Tibial nerve (tissue), 4 donors: ENCODE measurements around the gene GLB1L2.

ENCODE experiments used
- CTCF ChIP-seq, 5 experiments: fragments of 200-600 bp in 3 of 5; fragments of 450-650 bp in 2 of 5; sonication (generic) in 3 of 5; IDR thresholded peaks; one replicate each; pipeline ENCODE4 v1.5.1; 2016 to 2019; ENCODE audit warnings: antibody characterized with exemption in 5 of 5, mild to moderate bottlenecking in 3 of 5, moderate library complexity in 2 of 5
- EP300 ChIP-seq, 2 donors: sonication (generic); formaldehyde crosslinking; IDR thresholded peaks; one replicate each; pipeline ENCODE4 v1.6.1; 2017; ENCODE audit warnings: antibody characterized with exemption in 2 of 2, mild to moderate bottlenecking in 1 of 2
- POLR2A ChIP-seq, 2 donors: fragments of 450-650 bp; IDR thresholded peaks; one replicate each; pipeline ENCODE4 v1.6.1; 2017; ENCODE audit warnings: antibody characterized with exemption in 2 of 2, mild to moderate bottlenecking in 2 of 2, moderate library complexity in 2 of 2

- TF ChIP-seq CTCF (IDR thresholded peaks at IDR 0.05): no peak
- no peak for TF ChIP-seq POLR2A (IDR thresholded peaks at IDR 0.05)
- no peak for TF ChIP-seq EP300 (IDR thresholded peaks at IDR 0.05)
These were observed 62.5 kb downstream of the GLB1L2 start for GRCh38 chr11:134394311-134394710.
